KG1 (cell line): ENCODE results near the gene PSMA8.
"Not testable (repeated sequence)": the region's sequence is repeated elsewhere in the genome, so short reads cannot be mapped to it uniquely, and the experiment has no call there.

Experiments used
- DNase-seq: peaks from one replicate; lab custom pipeline; 2025; lab: John Stamatoyannopoulos, UW

Gene PSMA8

DNA sequence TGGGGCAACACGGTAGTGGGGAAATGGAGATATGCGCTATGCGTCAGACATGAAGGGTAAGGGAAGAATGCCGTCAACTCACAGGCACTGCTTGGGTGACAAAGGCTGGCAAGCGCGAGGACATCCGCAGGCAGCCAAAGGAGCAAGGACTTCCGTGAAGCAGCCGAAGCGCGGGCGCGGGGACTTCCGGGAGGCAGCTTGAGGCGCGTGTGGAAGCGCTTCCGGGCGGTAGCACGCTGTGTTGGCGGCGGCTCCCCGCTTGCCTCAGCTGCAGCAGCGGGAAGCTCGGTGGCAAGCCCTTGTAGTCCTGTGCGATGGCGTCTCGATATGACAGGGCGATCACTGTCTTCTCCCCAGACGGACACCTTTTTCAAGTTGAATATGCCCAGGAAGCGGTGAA, at the start of gene PSMA8:
PSMA8 (plus strand) TSS at position 218 of the 400 bp plus-strand sequence; CDS start at position 315, 97 bp downstream.
- DNase-seq = no peak

DNA sequence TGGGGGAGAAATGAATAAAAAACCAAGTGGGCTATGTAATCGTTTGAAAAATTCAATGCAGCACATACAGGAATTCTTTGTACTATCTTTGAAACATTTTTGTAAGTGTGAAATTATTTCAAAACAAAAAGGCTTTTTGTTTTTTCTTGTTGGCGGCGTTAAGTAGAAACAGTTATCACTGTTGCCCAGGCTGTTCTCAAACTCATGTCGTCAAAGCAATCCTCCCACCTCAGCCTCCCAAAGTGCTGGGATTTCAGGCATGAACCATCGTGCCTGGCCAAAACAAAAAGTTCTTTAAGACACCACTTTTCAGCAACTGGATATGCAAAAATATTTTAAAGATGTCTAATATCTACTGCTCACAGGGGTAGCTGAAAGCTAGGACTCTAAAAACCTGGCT, 48.6 kb upstream of the PSMA8 start:
- no peak for DNase-seq

DNA sequence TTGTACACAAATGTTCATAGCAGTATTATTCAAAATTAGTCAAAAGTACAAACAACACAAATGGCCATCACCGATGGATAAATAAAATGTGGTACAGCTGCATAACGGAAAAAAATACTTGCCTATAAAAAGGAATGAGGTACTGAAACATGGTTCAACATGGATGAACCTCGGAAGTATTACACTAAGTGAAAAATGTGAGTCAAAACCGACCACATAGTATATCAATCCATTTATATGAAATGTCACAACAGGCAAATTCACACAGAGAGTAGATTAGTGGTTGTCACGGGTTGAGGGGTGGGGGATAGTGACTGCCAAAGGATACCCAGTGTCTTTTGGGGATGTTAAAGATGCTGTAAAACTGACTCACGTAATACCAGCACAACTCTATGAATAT, 46.7 kb upstream of the PSMA8 start:
- DNase-seq = no peak

DNA sequence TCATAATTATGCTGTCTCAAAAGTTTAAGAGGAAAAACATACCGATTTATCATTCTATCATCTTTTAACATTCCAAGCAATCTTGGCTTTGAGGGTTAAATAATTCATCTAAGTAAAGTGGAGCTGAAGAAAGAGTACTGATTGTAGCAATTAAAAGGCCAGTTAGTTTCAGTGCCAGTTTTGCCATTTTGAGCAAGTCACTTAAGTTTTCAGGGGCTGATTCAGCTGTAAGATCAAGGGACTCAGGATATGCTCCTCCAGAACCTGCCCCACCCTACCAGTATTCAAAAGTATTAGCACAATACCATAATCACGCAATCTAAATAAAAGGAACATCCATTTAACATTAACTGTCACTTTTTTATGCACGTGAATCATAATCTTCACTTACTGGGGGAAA, 45.2 kb upstream of the PSMA8 start:
- DNase-seq = no peak

DNA sequence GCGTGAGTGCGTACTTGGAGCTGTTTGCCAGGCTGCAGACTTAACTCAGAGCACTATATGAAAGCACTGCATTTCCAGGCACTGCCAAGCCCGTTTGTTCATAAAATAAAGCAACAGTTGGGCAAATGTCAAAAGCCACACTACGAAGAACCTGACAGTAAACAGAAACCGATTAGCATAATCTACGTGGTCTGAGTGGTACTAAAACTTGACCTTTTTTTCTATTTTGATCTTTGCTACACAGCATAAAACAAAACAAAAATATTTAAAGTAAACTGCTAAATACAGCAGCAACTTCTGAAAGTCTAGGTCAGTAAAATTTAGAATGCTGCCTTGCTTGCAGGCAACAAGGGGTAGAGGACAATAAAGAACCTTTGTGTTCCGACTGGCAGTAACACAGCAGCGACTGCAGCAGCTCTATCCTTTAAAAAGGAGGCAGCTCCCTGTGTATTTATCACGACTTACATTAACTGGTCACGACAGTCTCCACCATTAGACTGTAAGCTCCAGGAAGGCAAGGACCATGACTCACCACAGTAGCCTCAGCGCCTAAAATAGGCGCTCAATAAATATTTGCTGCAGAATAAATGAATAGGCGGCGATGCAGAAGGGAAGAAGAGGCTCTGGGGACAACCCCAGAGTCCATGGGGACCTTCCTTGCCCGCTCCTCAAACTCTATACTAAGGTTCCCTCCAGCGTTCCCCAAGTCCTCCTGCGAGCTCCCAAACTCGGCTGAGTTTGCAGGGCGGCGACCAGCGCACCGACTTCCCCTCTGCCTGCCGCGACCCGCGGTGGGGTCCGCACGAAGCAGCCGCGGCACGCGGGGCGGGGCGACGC, 44.2 kb upstream of the PSMA8 start:
- DNase-seq = no peak

DNA sequence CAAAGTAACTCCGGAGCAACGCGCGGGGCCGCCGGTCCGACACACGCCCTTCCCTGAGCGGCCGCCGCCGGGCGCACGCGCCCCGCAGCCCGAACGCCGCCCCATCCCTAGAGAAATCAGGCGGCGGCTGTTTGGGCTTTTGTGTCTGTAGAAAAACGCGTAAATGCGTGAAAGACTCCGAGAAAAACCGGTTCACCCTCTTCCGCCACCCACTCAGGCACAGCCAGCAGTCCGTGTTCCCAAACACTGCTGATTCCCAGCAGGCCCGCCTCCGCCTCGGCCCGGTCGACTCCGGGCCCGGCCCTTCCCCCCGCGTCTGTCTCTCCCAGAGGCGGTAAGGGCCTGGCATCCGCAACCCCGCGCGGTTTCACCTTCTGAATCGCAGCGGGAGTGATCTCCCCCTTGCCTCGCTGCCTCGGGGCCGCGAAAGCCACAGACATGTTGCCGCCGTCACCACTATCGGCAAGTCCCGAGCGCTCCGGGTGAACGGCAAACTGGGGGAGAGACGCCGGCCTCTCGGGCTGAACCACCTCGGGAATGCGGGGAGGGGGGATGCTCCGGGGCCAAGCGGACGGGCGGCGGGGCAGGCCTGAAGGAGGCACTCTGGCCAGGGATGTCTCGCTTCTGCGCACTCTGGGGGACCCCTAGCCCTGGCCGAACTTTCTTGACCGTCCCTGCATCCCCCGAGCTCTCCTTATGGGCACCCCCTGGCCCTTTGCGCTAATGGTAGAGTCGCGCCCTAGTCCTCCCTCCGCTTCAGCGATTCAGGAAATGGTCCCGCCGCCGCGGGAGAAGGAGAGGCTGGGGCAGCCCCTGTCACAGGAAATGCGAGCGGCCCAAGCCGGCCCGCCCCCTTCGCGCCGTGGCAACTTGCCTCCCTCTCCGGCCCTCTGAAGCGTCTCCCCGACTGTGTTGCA, 43.3 kb upstream of the PSMA8 start, which contains the start of gene SS18:
SS18 (minus strand) TSS at position 484 of the 917 bp plus-strand sequence; CDS start at position 440, 44 bp downstream.
- DNase-seq = peak; percentile 90

DNA sequence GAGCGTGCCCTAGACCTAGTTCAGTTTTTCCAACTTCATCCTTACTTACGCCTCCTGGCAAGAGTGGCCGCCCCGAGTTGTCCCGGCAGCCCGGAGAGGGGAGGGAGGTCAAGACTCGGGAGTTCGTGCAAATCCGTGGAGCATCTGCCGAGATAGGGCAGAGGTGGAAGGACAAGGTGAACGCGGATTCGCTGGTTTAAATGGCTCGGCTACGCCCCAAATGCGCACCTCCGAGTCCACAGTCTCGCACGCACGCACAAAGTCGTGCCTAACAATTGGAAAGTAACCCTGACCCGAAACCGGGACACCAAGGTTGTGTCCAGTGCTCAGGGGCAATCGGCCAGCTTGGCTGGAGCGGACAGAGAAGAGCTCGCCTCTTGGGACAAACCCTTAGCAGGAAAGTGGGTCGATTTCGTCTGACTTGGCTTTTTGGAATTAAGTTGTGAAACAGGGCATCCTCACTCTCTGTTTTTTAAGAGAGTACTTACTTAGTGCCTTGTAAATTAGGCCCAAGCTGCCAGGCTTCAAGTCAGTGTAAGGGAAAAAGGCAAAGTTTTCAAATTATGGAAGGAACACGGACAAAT, 42.5 kb upstream of the PSMA8 start:
- peak; percentile 81 for DNase-seq

DNA sequence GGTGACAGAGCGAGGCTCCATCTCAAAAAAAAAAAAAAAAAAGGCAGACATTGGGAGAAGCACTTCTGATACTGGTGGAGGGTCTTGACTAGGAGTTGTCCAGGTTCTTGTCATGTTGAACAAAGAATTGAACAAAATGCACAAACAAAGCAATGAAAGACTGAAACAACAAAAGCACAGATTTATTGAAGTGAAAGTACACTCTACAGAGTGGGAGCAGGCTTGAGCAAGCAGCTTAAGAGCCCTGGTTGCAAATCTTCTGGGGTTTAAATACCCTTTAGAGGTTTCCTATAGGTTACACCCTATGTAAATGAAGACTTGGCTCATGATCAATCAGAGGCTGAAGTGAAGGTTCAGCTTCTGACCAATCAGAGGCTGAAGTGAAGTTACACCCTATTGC, 36.8 kb upstream of the PSMA8 start:
- DNase-seq = no peak

DNA sequence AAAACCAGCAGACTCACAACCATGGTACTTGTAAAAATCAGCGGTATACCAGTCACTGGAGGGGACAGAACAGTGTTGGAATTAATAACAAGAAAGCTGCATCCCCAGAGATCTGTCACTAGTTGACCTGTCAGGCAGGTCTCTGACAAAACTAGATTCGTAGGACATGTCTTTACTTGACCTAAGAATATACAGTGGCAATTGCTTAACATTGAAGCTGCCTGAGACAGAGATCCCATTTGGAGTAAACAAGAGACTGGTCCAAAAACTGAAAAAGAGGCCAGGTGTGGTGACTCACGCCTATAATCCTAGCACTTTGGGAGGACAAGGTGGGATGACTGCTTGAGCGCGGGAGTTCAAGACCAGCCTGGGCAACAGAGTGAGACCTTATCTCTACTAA, 36.1 kb upstream of the PSMA8 start:
- DNase-seq = no peak

DNA sequence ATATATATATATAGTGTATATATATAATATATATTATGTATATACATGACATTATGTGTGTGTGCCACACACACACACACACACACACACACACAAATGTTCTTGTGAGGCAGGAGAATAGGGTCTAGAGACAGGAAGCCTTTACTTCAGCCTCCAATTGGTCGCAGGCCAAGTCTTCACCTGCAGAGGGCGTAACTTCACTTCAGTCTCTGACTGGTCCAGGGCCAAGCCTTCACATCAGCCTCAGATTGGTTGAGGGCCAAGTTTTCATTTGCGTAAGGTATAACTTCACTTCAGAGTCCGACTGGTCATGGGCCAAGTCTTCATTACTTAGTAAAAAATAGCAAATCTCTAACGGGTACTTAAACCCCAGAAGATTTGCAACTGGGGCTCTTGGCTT, 30.1 kb upstream of the PSMA8 start:
- DNase-seq = no peak

DNA sequence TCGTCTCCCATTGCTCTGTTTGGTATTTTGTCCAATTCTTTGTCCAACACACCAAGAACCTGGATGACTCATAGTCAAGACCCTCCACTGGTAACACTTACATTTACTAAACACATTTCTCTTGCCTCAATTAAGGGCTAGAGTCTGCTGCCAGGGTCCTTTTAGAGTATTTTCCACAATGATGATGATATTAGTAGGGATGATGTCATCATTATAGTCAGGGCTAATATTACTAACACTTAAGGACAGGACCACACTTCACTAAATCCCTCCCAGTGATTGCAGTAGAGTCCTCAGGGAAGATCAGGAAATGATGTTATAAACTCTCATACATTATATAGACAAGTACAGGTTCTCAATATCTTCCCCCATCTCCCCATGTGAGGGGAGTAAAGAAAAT, 29.6 kb upstream of the PSMA8 start:
- DNase-seq = no peak

DNA sequence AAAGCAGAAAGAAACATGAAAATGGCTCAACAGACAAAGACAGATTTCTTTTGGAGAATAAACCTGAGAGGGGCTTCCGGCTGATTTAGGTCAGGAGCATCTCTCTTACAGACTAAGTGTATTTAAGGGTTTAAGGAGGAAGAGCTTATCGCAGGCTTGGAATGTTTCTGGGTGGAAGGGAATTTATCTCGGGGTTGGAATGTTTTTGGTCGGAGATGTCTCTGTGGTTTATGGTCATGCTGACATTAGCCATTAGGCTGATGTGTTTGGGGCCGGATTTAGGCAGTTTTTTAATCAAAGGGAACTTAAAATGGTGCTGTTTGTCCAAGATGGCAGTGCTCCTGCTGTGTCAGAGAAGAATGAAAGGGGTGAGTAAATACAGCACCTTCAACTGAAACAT, 14.4 kb upstream of the PSMA8 start:
- DNase-seq = no peak

DNA sequence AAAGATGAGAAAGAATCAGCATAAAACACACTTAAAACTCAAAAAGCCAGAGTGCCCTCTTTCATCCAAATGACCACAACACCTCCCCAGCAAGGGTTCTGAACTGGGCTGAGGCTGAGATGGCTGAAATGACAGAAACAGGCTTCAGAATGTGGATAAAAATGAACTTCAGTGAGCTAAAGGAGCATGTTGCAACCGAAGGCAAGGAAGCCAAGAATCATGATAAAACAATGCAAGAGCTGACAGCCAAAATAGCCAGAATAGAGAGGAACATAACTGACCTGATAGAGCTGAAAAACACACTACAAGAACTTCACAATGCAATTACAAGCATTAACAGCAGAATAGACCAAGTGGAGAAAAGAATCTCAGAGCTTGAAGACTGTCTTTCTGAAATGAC, 12.2 kb upstream of the PSMA8 start:
- DNase-seq = no peak

DNA sequence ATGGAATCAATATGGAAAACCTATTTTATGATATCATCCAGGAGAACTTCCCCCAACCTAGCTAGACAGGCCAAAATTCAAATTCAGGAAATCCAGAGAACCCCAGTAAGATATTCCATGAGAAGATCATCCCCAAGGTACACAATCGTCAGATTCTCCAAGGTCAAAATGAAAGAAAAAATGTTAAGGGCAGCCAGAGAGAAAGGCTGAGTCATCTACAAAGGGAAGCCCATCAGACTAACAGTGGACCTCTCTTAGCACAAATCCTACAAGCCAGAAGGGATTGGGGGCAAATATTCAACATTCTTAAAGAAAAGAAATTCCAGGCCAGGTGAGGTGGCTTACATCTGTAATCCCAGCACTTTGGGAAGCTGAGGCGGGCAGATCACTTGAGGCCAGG, 11.7 kb upstream of the PSMA8 start:
- DNase-seq = not testable (repeated sequence)

DNA sequence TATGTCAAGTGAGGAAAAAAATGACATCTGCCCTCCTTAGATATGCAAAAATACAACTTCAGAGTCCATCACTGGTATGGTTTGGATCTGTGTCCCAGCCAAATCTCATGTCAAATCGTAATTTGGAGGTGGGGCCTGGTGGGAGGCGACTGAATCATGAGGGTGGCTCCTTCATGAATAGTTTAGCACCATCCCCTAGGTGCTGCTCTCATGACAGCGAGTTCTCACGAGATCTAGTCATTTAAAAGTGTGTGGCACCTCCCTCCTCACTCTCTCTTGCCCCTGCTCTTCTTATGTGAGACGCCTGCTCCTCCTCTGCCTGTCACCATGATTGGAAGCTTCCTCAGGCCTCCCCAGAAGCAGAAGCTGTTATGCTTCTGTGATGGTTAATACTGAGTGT, 5.9 kb upstream of the PSMA8 start:
- DNase-seq = no peak

DNA sequence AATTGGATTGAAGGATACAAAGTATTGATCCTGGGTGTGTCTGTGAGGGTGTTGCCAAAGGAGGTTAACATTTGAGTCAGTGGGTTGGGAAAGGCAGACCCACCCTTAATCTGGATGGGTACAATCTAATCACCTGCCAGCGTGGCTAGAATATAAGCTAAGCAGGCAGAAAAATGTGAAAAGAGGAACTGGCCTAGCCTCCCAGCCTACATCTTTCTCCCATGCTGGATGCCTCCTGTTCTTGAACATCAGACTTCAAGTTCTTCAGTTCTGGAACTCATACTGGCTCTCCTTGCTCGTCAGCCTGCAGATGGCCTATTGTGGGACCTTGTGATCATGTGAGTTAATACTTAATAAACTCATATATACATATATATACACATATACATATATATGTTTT, 5.5 kb upstream of the PSMA8 start:
- DNase-seq = not testable (repeated sequence)

DNA sequence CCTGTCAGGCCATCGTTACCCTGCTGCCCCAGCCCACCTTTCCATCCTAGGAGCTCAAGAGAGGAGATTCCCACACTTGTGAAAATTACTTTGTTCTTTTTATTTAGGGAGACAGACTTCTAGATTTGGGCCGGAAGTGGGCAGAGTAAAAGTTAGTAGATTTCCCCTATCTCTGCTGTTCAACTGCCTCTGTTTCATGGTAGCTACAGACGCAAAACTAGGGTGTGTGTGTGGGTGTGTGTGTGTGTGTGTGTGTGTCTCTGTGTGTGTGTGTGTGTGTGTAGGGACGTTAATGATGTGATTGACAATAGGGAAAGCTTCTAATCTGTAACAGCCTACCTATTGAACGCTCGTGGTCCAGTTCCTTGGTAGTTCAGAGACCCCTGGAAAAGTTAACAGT, 438 bp downstream of the PSMA8 start:
- no peak for DNase-seq

DNA sequence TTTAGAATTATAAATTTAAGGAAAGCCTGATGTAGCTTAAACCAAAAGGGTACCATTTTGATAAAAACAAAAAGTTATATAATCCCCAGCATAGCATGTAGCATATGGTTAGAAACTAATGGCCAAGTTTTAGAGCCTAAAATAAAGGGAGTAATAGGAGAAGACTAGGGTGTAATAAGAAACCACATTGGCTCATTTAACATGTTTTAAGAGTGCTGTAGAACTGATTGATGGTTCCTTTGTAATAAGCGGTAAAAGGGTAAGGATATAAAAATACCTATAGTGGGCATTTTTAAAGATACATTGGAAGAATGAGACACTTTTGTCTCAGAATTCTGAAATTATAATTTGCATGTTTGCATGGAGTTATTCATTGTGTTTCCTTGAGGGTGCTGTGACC, 1.9 kb downstream of the PSMA8 start:
- DNase-seq = no peak

DNA sequence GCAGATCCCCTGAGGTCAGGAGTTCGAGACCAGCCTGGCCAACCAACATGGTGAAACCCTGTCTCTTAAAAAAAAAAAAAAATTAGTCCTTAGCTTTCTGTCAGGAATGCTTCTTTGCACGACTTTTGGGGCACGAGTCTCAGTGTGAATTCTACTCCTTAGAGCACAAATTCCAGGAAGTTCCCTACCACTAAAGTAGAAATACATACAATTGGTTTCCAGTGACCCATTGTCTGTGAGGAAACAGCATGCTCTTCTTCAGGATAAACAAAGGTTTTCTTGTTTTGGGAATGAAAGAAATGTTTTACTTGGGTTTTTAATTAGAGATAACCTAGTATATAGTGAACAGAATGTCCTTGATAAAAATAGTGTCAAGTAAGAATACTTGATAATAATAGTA, 23.7 kb downstream of the PSMA8 start:
- DNase-seq = no peak

DNA sequence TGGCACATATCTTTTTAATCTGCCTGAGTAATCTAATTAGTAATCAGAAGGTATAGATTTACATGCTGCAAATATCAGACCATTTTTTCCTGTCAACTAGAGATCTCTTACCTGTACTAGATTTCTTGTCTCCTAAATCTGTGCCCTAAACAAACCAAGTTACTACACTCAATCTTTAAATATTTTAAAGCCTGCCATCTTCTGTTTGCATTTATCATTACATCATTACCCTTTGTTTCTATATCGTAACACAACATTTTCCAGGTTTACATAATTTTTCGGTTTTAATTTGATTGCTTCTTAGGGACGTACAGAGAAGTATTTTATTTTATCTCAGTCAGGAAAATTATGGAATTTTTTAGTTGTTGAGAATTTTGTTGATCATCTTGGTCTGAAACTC, 25.7 kb downstream of the PSMA8 start:
- no peak for DNase-seq

DNA sequence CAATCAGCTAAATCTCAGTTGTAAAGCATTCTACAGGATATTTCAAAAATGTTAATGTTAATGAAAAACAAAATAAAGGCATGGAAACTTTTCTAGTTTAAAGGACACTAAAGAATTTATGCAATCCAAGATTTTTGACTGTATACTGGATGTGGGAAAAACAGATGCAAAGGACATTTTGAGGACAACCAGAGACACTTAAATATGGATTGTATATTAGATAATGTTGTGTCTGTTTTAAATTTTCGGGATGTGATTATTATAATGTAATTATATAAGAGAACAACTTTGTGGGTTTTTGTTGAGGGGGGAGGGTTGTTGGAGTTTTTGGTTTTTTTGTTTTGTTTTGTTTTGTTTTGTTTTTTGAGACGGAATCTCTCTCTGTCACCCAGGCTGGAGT, 30.9 kb downstream of the PSMA8 start:
- DNase-seq = no peak

DNA sequence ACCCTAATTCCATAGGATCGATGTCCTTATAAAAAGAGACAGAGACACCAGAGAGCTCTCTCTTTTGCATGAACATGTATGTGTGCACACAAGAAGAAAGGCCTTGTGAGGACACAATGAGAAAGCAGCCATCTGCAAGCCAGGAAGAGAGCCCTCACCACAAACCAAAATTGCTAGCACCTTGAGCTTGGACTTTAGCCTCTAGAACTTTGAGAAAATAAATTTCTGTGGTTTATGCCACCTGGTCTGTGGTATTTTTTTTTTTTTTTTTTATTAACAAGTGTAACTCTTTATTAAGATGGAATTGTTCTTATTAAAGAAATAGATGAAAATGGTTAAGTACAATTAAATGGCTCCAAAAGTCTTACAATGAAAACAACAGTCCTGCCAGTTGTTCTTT, 33.9 kb downstream of the PSMA8 start:
- DNase-seq = not testable (repeated sequence)

DNA sequence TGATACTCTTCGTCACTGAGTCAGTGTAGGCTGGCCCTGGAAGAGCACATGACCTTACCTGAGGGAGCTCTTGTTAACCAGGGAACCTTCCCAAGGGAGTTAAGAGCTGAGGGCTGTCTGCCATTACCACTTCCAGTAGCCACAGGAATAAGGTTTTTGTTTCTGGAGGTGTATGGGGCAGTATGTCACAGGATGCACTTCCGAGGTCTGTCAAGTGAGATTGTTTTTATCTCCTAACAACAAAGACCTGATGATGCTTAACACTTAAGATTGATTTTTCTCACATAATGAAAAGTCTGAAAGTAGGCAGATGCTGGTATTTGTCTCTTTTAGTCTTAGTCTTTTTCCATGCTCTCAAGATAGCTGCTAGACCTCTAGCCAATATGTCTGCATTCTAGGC, 41.8 kb downstream of the PSMA8 start:
- no peak for DNase-seq
